Hepatocyte (in vitro differentiated cells): ENCODE results near the gene RNF19B. TPM values are rescaled to one million over a fixed set of nuclear protein-coding genes. Genes with fewer than 3 reads are reported as not detected.

ENCODE experiments used
- DNase-seq: peaks from one replicate; pipeline ENCODE4 v3.0.0-alpha.2; 2016; ENCODE audit warnings: low spot score
- H2AFZ ChIP-seq: fragments of 200-600 bp; sonication (generic); 2 replicates; pipeline ENCODE4 v1.6.0; 2016; ENCODE audit warnings: antibody characterized with exemption, mild to moderate bottlenecking
- H3K27ac ChIP-seq: fragments of 200-600 bp; sonication (generic); 2 replicates; pipeline ENCODE4 v1.5.1; 2016; ENCODE audit warnings: mild to moderate bottlenecking
- H3K27me3 ChIP-seq: fragments of 200-600 bp; sonication (generic); 2 replicates; pipeline ENCODE4 v1.6.1; 2016
- H3K36me3 ChIP-seq: fragments of 200-600 bp; sonication (generic); replicated peaks from 2 replicates; pipeline ENCODE4 v1.5.1; 2016; ENCODE audit warnings: low read depth; ENCODE audit not compliant: insufficient read depth
- H3K4me1 ChIP-seq: fragments of 200-600 bp; sonication (generic); 2 replicates; pipeline ENCODE4 v1.5.1; 2016; ENCODE audit warnings: mild to moderate bottlenecking, moderate library complexity; ENCODE audit not compliant: insufficient read depth
- H3K4me2 ChIP-seq: fragments of 200-600 bp; sonication (generic); 2 replicates; pipeline ENCODE4 v1.6.0; 2016
- H3K4me3 ChIP-seq: fragments of 200-600 bp; sonication (generic); 2 replicates; pipeline ENCODE4 v1.5.1; 2016; ENCODE audit warnings: mild to moderate bottlenecking
- H3K79me2 ChIP-seq: fragments of 200-600 bp; sonication (generic); 2 replicates; pipeline ENCODE4 v1.6.0; 2017; ENCODE audit warnings: mild to moderate bottlenecking
- H3K9me2 ChIP-seq: fragments of 200-600 bp; sonication (generic); replicated peaks from 2 replicates; pipeline ENCODE4 v1.6.0; 2017; ENCODE audit warnings: mild to moderate bottlenecking; ENCODE audit not compliant: insufficient read depth
- H3K9me3 ChIP-seq: fragments of 200-600 bp; sonication (generic); 2 replicates; pipeline ENCODE4 v1.5.1; 2016; ENCODE audit warnings: low read depth, mild to moderate bottlenecking
- H4K20me1 ChIP-seq: fragments of 200-600 bp; sonication (generic); 2 replicates; pipeline ENCODE4 v1.6.0; 2016; ENCODE audit warnings: mild to moderate bottlenecking; ENCODE audit not compliant: insufficient read depth, poor library complexity, severe bottlenecking
- CTCF ChIP-seq: fragments of 200-600 bp; sonication (generic); IDR thresholded peaks from 2 replicates; pipeline ENCODE4 v1.5.1; 2016; ENCODE audit warnings: antibody characterized with exemption, mild to moderate bottlenecking; ENCODE audit not compliant: poor library complexity
- EZH2 ChIP-seq: fragments of 200-600 bp; sonication (generic); IDR thresholded peaks from 2 replicates; pipeline ENCODE4 v1.6.1; 2016; ENCODE audit warnings: antibody characterized with exemption, mild to moderate bottlenecking, borderline replicate concordance
- EZH2phosphoT487 ChIP-seq: fragments of 200-600 bp; sonication (generic); IDR thresholded peaks from one replicate; pipeline ENCODE4 v1.6.1; 2018; ENCODE audit warnings: antibody characterized with exemption, mild to moderate bottlenecking, low read depth, moderate library complexity; ENCODE audit not compliant: unreplicated experiment, severe bottlenecking
- WGBS: methylation state at CpG from one replicate; pipeline ENCODE4 v1.1.6; 2016; ENCODE audit warnings: low lambda C conversion rate; ENCODE audit errors: missing lambda C conversion rate; 5-methylcytosine and 5-hydroxymethylcytosine counted together
- polyA plus RNA-seq: library from polyadenylated mRNA; unstranded; fragments of >200 nt; fragmentation: Nextera tagmentation; extraction: Ambion mirVana; gene quantifications from 2 replicates; pipeline ENCODE4 v1.2.1, GENCODE V29; 2016
- total RNA-seq: library from RNA; depleted of rRNA; stranded (reverse); fragments of >200 nt; gene quantifications from 2 replicates; pipeline ENCODE4 v1.2.3, GENCODE V29; 2014

The RNF19B gene
- total and polyA plus RNA-seq, 2 experiments from 2014 or later, result 15.5 to 16.1 TPM

DNA sequence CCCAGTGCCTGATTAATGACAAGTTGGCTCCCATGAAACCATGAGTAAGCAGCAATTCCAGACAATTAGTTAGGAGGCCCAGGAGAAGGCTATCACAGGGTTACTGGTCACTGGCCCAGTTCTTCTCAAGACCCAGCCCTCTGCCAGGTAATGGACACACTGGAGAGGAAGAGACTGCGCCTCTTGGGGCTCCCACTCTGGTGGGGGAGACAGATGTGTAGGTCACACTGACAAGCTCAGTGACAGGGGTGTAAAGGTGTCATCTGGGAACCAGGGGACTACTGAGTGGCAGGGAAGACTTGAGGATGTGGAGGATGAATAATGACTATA lies 73.4 kb downstream of the RNF19B start:
- Histone ChIP-seq H3K9me2 (no peaks in the 10 kb centered on the region), H3K9me3 (no peaks in the 10 kb centered on the region), H3K36me3 (no peaks in the 10 kb centered on the region), H3K4me3 (no peak overlapping the region), H3K27me3 (peaks cover 36% of the 10 kb centered on the region), H3K4me2 (no peak overlapping the region), H3K79me2 (no peaks in the 10 kb centered on the region), H3K27ac (no peak overlapping the region), H4K20me1 (no peaks in the 10 kb centered on the region), H2AFZ (no peak overlapping the region), H3K4me1 (peaks cover 8% of the 10 kb centered on the region)
- DNase-seq, result no peak
- 93% methylated on average over 1 of the region's 1 CpG for WGBS
- no peak for TF ChIP-seq CTCF

DNA sequence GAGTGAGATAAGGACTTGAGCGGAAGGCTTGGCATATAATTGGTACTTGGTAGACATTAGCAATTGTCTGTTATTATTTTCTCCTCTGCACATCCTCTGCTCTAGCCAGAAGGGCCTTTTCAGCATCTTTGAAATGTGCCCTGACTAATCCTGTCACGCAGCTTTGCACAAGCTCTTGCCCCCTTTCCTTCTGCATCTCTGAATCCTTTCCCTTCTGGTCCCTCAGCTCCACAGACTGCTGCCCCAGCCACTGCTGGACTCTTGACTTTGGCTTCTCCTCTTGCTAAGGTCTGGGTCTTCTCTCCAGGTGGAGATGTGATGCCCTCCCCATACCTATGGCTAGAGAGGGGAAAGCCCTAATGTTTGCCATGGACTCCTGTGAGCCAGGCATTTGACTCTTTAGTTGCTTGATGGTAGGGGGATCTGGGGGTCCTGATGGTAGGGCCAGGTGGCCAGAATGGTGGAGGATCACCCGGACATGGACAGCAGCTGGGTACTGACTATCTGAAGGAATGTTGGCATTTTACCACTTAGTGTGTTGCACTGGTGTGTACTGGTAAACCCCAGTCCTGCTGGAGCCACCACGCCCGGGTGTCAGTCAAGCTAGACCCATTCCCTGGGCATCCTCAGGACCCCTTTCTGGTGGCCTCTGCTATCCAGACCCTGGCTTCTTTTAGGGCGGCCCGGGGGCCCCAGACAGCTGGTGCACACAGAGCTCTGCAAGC lies 73.9 kb downstream of the RNF19B start:
- Histone ChIP-seq H4K20me1 (no peaks in the 10 kb centered on the region), H2AFZ (no peak overlapping the region), H3K9me2 (no peaks in the 10 kb centered on the region), H3K4me3 (no peak overlapping the region), H3K79me2 (no peaks in the 10 kb centered on the region), H3K27ac (no peak overlapping the region), H3K4me2 (no peak overlapping the region), H3K4me1 (peaks cover 8% of the 10 kb centered on the region), H3K36me3 (no peaks in the 10 kb centered on the region), H3K9me3 (no peaks in the 10 kb centered on the region), H3K27me3 (peaks cover 42% of the 10 kb centered on the region)
- WGBS, result 84% methylated on average over 7 of the region's 7 CpGs
- no peak for TF ChIP-seq EZH2phosphoT487
- TF ChIP-seq EZH2, result no peak
- TF ChIP-seq CTCF, result no peak
- DNase-seq, result no peak

DNA sequence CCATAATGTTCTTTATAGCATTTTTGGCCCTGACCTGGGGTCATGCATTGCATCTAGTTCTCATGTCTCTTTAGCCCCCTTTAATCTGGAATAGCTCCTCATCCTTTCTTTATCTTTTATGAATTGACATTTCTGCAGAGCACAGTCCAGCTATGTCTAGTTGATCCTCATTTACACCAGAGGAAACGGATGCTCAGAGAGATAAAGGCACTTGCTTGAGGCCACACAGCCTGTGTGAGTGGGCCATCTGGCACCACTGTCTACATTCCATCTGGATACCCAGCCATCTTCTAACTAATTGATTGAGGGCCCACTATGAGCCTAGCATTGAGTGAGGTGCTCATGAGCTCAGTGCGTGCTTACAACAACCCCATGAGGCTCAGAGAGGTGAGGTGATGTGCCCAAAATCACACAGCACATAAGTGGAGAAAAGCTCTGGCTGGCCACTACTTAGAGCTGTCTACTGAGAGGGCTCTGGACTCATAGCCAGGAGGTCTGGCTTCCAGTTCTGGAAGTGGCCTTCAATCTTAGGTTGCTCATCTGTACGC lies 74.8 kb downstream of the RNF19B start:
- DNase-seq, result no peak
- Histone ChIP-seq H3K4me3 (no peak overlapping the region), H3K4me2 (no peak overlapping the region), H3K9me2 (no peaks in the 10 kb centered on the region), H3K4me1 (peaks cover 8% of the 10 kb centered on the region), H3K27me3 (peaks cover 50% of the 10 kb centered on the region), H3K27ac (no peak overlapping the region), H3K9me3 (no peaks in the 10 kb centered on the region), H3K36me3 (no peaks in the 10 kb centered on the region), H2AFZ (no peak overlapping the region), H3K79me2 (no peaks in the 10 kb centered on the region), H4K20me1 (no peaks in the 10 kb centered on the region)
- no peak for TF ChIP-seq EZH2
- TF ChIP-seq EZH2phosphoT487, result no peak
- TF ChIP-seq CTCF, result no peak
- WGBS, result 80% methylated on average over 3 of the region's 3 CpGs
